Panc1 (cell line): ENCODE results near the gene RABGAP1. TPM values are rescaled to one million over a fixed set of nuclear protein-coding genes. Genes with fewer than 3 reads are reported as not detected.
A peak's percentile ranks its signal among the peaks of the same experiment; 100 is the strongest.

ENCODE experiments used
- ATAC-seq: fragments of 200-7000 bp; cut with Tn5 transposase; 2 replicates; pipeline ENCODE4 v1.9.1; 2020; ENCODE audit warnings: mild to moderate bottlenecking, moderate library complexity
- BruUV-seq: library from RNA; stranded (reverse); fragments of 400-500 nt; replicated peaks from 2 replicates; lab custom pipeline; 2021; lab: Mats Ljungman, UMichigan
- CTCF ChIA-PET: fragments of 300-600 bp; sonication (Branson Sonifier 250); formaldehyde crosslinking; loops from one replicate; lab custom pipeline; 2022; ENCODE audit warnings: antibody characterized with exemption; lab: Charles Lee
- POLR2A ChIA-PET: fragments of 300-600 bp; sonication (Branson Sonifier 250); formaldehyde crosslinking; loops from one replicate; lab custom pipeline; 2022; ENCODE audit warnings: antibody characterized with exemption; lab: Charles Lee
- DNase-seq: peaks from one replicate; pipeline ENCODE4 v3.0.0-alpha.2; 2010; ENCODE audit warnings: low read depth, low spot score
- H3K27ac ChIP-seq: 2 replicates; pipeline ENCODE4 v1.5.1; 2011; ENCODE audit warnings: mild to moderate bottlenecking, low read length, inconsistent platforms
- H3K27me3 ChIP-seq: fragments of 200-500 bp; sonication (Bioruptor generic); 2 replicates; pipeline ENCODE4 v1.6.0; 2014; ENCODE audit warnings: low read length, inconsistent platforms; ENCODE audit not compliant: control insufficient read depth, insufficient read depth
- H3K36me3 ChIP-seq: fragments of 200-500 bp; sonication (Bioruptor generic); 2 replicates; pipeline ENCODE4 v1.5.1; 2014; ENCODE audit warnings: inconsistent platforms, mild to moderate bottlenecking, low read length, moderate library complexity; ENCODE audit not compliant: control insufficient read depth, insufficient read depth
- H3K4me1 ChIP-seq: 2 replicates; pipeline ENCODE4 v1.5.1; 2011; ENCODE audit warnings: inconsistent platforms, mild to moderate bottlenecking, low read length, moderate library complexity; ENCODE audit not compliant: control insufficient read depth, insufficient read depth
- H3K4me3 ChIP-seq, 2 experiments: 2 replicates each; pipeline ENCODE4 v1.5.1; 2011 to 2012; ENCODE audit warnings: low read depth in 2 of 2, low read length in 2 of 2, mild to moderate bottlenecking in 2 of 2, inconsistent platforms in 1 of 2, moderate library complexity in 1 of 2
- H3K9me3 ChIP-seq: fragments of 200-500 bp; sonication (Bioruptor generic); 2 replicates; pipeline ENCODE4 v1.5.1; 2014; ENCODE audit warnings: low read depth, mild to moderate bottlenecking, inconsistent platforms, low read length, moderate library complexity; ENCODE audit not compliant: control insufficient read depth, insufficient read depth
- CTCF ChIP-seq: fragments of 450-650 bp; IDR thresholded peaks from 2 replicates; pipeline ENCODE4 v1.5.1; 2017; ENCODE audit warnings: mild to moderate bottlenecking
- POLR2AphosphoS5 ChIP-seq: IDR thresholded peaks from 2 replicates; pipeline ENCODE4 v1.6.1; 2012; ENCODE audit warnings: mild to moderate bottlenecking, low read depth, low read length, moderate library complexity
- REST ChIP-seq, 2 experiments: IDR thresholded peaks; 2 replicates each; pipeline ENCODE4 v1.6.1; 2011 to 2012; ENCODE audit warnings: low read depth in 2 of 2, control low read depth in 1 of 2, low read length in 1 of 2, mild to moderate bottlenecking in 1 of 2, moderate library complexity in 1 of 2; ENCODE audit not compliant: insufficient read depth in 1 of 2
- SIN3A ChIP-seq: IDR thresholded peaks from 2 replicates; pipeline ENCODE4 v1.6.1; 2012; ENCODE audit warnings: low read depth, mild to moderate bottlenecking, low read length, moderate library complexity, borderline replicate concordance; ENCODE audit not compliant: insufficient read depth
- TCF7L2 ChIP-seq: IDR thresholded peaks from 2 replicates; pipeline ENCODE4 v1.6.1; 2011; ENCODE audit warnings: mild to moderate bottlenecking, low read depth, low read length, inconsistent platforms
- in situ Hi-C: cut with HindIII; loops from 2 replicates; pipeline ENCODE4 v1.10.0; 2016; ENCODE audit warnings: low sequenced_read_pairs, low pct_unique_long_range_greater_than_20kb
- intact Hi-C: fragments of 100-400 bp; cut with micrococcal nuclease; formaldehyde crosslinking; loops from one replicate; pipeline ENCODE4 v1.10.0; 2022; ENCODE audit not compliant: unreplicated experiment
- total RNA-seq: library from RNA; stranded (reverse); gene quantifications from one replicate; pipeline ENCODE4 v1.2.1, GENCODE V29; 2021; ENCODE audit not compliant: unreplicated experiment

RABGAP1 gene
- total RNA-seq, 1 experiment from 2014 or later, result 41.4 TPM

GRCh38 chr9:123041489-123041888, 100.7 kb downstream of the RABGAP1 start:
- Histone ChIP-seq H3K36me3 (peaks cover 2% of the 10 kb centered on the region; the same call in 1 of the 2 replicates), H3K27ac (no peak overlapping the region), H3K27me3 (no peaks in the 10 kb centered on the region), H3K4me1 (no peaks in the 10 kb centered on the region), H3K4me3 (no peak overlapping the region), H3K9me3 (no peaks in the 10 kb centered on the region)
- intact Hi-C loops, result no loop called here
- no peak for TF ChIP-seq REST (IDR thresholded peaks at IDR 0.05; ENCODE audit: insufficient read depth in 1 of 2, low read depth in 2 of 2, low read length in 1 of 2)
- no TSS peak for BruUV-seq
- in situ Hi-C loops, result no loop called here
- DNase-seq (no peak), ATAC-seq (no peak)
- CTCF ChIA-PET, result no interaction called here
- POLR2A ChIA-PET, result no interaction called here

DNA sequence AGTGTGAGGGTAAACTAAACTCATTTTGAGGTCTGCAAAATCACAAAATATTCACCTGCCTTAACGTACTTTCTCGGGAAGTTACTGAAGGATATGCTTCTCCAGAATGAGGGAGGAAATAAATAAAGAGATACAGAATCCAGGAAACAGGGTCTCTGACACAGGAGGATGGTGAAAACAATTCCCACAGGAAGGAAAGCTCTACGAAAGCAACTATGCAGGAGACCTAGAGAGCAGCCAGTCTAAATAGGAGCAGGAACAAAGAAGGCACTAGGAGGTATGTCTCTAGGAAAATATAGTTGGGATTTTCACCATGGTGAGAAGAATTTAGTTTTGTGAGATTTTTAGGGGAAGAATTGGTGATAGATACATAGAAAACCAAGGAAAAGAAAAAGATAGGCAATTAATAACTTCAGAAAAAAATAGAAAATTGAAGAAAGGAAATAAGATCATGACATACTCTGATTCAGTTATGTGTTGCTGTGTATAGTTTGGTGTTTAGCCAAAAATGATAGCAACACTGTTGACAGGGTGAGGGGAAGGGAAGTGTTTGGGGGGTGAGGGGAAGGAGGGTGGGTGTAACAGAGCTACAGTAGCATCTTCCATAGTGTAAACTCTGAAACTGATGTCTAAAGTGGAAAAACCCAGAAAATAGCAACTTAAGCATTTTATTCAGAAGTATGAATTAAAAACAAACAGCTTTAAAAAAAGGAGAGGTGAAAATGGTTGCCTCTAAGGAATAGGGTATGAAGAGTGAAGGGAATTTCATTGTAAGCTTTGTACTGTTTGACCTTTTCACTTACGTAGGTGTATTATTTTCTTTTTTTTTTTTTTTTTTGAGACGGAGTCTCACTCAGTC, 102.5 kb downstream of the RABGAP1 start:
- H3K27ac ChIP-seq, result no peak overlapping the region
- in situ Hi-C loops, result no loop called here
- intact Hi-C loops, result no loop called here
- H3K27me3 ChIP-seq, result no peaks in the 10 kb centered on the region
- DNase-seq, result no peak
- TF ChIP-seq POLR2AphosphoS5 (no peak), REST (IDR thresholded peaks at IDR 0.05; ENCODE audit: insufficient read depth in 1 of 2, low read depth in 2 of 2, low read length in 1 of 2) (no peak)
- no peaks in the 10 kb centered on the region for H3K9me3 ChIP-seq
- ChIA-PET POLR2A (no interaction called here), CTCF (no interaction called here)
- H3K36me3 ChIP-seq, result peaks cover 2% of the 10 kb centered on the region; the same call in 1 of the 2 replicates
- H3K4me3 ChIP-seq, result no peak overlapping the region
- no peak for ATAC-seq
- no peaks in the 10 kb centered on the region for H3K4me1 ChIP-seq
- BruUV-seq, result TSS peak; percentile 20

DNA sequence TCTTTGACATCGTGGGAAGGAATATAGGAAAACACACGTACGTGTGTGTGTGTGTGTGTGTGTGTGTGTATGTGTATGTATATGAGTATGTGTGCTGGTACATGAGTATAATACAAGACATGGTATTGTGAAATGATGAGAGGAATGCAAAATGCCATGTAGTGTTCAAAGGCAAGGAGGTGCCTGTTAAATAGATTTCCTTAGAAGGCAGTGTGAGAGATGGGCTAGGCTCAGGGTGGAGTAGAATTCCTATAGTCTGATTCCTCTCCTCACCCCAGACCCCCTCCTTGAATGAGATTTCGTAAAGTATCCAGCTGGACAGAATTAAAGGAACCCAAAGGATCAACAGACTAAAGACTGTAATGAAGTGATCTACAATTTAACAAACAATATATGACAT, 103.8 kb downstream of the RABGAP1 start:
- intact Hi-C loops, result no loop called here
- BruUV-seq, result no TSS peak
- TF ChIP-seq CTCF, result no peak
- no peak for TF ChIP-seq SIN3A
- no peak for TF ChIP-seq TCF7L2
- TF ChIP-seq REST (IDR thresholded peaks at IDR 0.05; ENCODE audit: insufficient read depth in 1 of 2, low read depth in 2 of 2, low read length in 1 of 2), result no peak
- no peak for TF ChIP-seq POLR2AphosphoS5
- POLR2A ChIA-PET, result no interaction called here
- no peak for ATAC-seq
- Histone ChIP-seq H3K4me1 (no peaks in the 10 kb centered on the region; the same call in 1 of the 2 replicates), H3K9me3 (no peaks in the 10 kb centered on the region), H3K27ac (no peak overlapping the region), H3K4me3 (no peak overlapping the region), H3K27me3 (no peaks in the 10 kb centered on the region), H3K36me3 (peaks cover 2% of the 10 kb centered on the region; the same call in 1 of the 2 replicates)
- CTCF ChIA-PET, result no interaction called here
- DNase-seq, result no peak
- in situ Hi-C loops, result no loop called here
